HEK293 (cell line): ENCODE measurements around the gene AKAP17A.

Source experiments
- AEBP2 ChIP-seq: fragments of 450-650 bp; formaldehyde crosslinking; IDR thresholded peaks from 2 replicates; pipeline ENCODE4 v1.5.1; 2016; ENCODE audit warnings: missing biosample characterization, missing genetic modification characterization, borderline replicate concordance
- BCL11B ChIP-seq: fragments of 450-650 bp; formaldehyde crosslinking; IDR thresholded peaks from 2 replicates; pipeline ENCODE4 v1.5.1; 2016; ENCODE audit warnings: low read depth, missing biosample characterization, missing genetic modification characterization
- HOXC10 ChIP-seq: sonication (generic); formaldehyde crosslinking; IDR thresholded peaks from 2 replicates; pipeline ENCODE4 v1.8.1; 2023; ENCODE audit warnings: mild to moderate bottlenecking, missing genetic modification reagents
- KLF7 ChIP-seq: fragments of 450-650 bp; formaldehyde crosslinking; IDR thresholded peaks from 2 replicates; pipeline ENCODE4 v1.5.1; 2016; ENCODE audit warnings: missing biosample characterization, missing genetic modification characterization, borderline replicate concordance
- REPIN1 ChIP-seq: fragments of 450-650 bp; formaldehyde crosslinking; IDR thresholded peaks from 2 replicates; pipeline ENCODE4 v1.5.1; 2017; ENCODE audit warnings: missing biosample characterization, missing genetic modification characterization, low read depth
- ZBTB26 ChIP-seq: fragments of 450-650 bp; formaldehyde crosslinking; optimal IDR thresholded peaks from 2 replicates; pipeline ENCODE3; 2016; ENCODE audit warnings: missing biosample characterization, mild to moderate bottlenecking, missing genetic modification characterization
- ZBTB48 ChIP-seq: fragments of 450-650 bp; formaldehyde crosslinking; IDR thresholded peaks from 2 replicates; pipeline ENCODE4 v1.5.1; 2016; ENCODE audit warnings: missing biosample characterization, missing genetic modification characterization
- ZBTB8A ChIP-seq: fragments of 450-650 bp; formaldehyde crosslinking; IDR thresholded peaks from 2 replicates; pipeline ENCODE4 v1.5.1; 2016; ENCODE audit warnings: missing biosample characterization, missing genetic modification characterization
- ZNF10 ChIP-seq: fragments of 450-650 bp; formaldehyde crosslinking; IDR thresholded peaks from 2 replicates; pipeline ENCODE4 v1.5.1; 2017; ENCODE audit warnings: missing biosample characterization, missing genetic modification characterization
- ZNF140 ChIP-seq: fragments of 450-650 bp; formaldehyde crosslinking; IDR thresholded peaks from 2 replicates; pipeline ENCODE4 v1.5.1; 2016; ENCODE audit warnings: missing biosample characterization, missing genetic modification characterization
- ZNF18 ChIP-seq: fragments of 450-650 bp; formaldehyde crosslinking; IDR thresholded peaks from 2 replicates; pipeline ENCODE4 v1.5.1; 2016; ENCODE audit warnings: missing biosample characterization, missing genetic modification characterization
- ZNF19 ChIP-seq: fragments of 450-650 bp; formaldehyde crosslinking; IDR thresholded peaks from 2 replicates; pipeline ENCODE4; 2016; ENCODE audit warnings: missing biosample characterization, missing genetic modification characterization, low read depth
- ZNF266 ChIP-seq: fragments of 450-650 bp; formaldehyde crosslinking; IDR thresholded peaks from 2 replicates; pipeline ENCODE4 v1.5.1; 2016; ENCODE audit warnings: missing biosample characterization, missing genetic modification characterization, low read depth
- ZNF302 ChIP-seq: fragments of 450-650 bp; formaldehyde crosslinking; IDR thresholded peaks from 2 replicates; pipeline ENCODE4 v1.5.1; 2016; ENCODE audit warnings: missing biosample characterization, missing genetic modification characterization, low read depth
- ZNF324 ChIP-seq: fragments of 450-650 bp; formaldehyde crosslinking; IDR thresholded peaks from 2 replicates; pipeline ENCODE4 v1.5.1; 2016; ENCODE audit warnings: missing biosample characterization, missing genetic modification characterization
- ZNF362 ChIP-seq: fragments of 450-650 bp; formaldehyde crosslinking; IDR thresholded peaks from 2 replicates; pipeline ENCODE4 v1.5.1; 2016; ENCODE audit warnings: missing biosample characterization, missing genetic modification characterization
- ZNF449 ChIP-seq: fragments of 450-650 bp; formaldehyde crosslinking; IDR thresholded peaks from 2 replicates; pipeline ENCODE4 v1.5.1; 2017; ENCODE audit warnings: missing biosample characterization, mild to moderate bottlenecking, missing genetic modification characterization, moderate library complexity
- ZNF518A ChIP-seq: fragments of 450-650 bp; formaldehyde crosslinking; conservative IDR thresholded peaks from 2 replicates; pipeline ENCODE4 v1.5.1; 2016; ENCODE audit warnings: low read depth, missing biosample characterization, missing genetic modification characterization
- ZNF530 ChIP-seq: fragments of 450-650 bp; formaldehyde crosslinking; IDR thresholded peaks from 2 replicates; pipeline ENCODE4 v1.5.1; 2016; ENCODE audit warnings: low read depth, missing biosample characterization, missing genetic modification characterization
- ZNF692 ChIP-seq: fragments of 450-650 bp; formaldehyde crosslinking; IDR thresholded peaks from 2 replicates; pipeline ENCODE4 v1.5.1; 2016; ENCODE audit warnings: missing biosample characterization, missing genetic modification characterization
- ZNF792 ChIP-seq: fragments of 450-650 bp; formaldehyde crosslinking; IDR thresholded peaks from 2 replicates; pipeline ENCODE4 v1.5.1; 2016; ENCODE audit warnings: missing biosample characterization, missing genetic modification characterization
- ZNF843 ChIP-seq: fragments of 450-650 bp; formaldehyde crosslinking; IDR thresholded peaks from 2 replicates; pipeline ENCODE4 v1.5.1; 2016; ENCODE audit warnings: missing biosample characterization, missing genetic modification characterization
- ZSCAN23 ChIP-seq: fragments of 450-650 bp; formaldehyde crosslinking; IDR thresholded peaks from 2 replicates; pipeline ENCODE4 v1.5.1; 2016; ENCODE audit warnings: missing biosample characterization, missing genetic modification characterization
- ZXDB ChIP-seq: fragments of 450-650 bp; formaldehyde crosslinking; IDR thresholded peaks from 2 replicates; pipeline ENCODE4 v1.5.1; 2016; ENCODE audit warnings: missing biosample characterization, missing genetic modification characterization

AKAP17A gene

GRCh38 chrX:1582686-1583437 lies 8.5 kb upstream of the AKAP17A start (continued):
- TF ChIP-seq ZNF449 = no peak
- no peak for TF ChIP-seq ZNF140 (tag by site-specific recombination)
- no peak for TF ChIP-seq AEBP2
- no peak for TF ChIP-seq ZNF10 (tag by site-specific recombination)
- no peak for TF ChIP-seq REPIN1 (tag by site-specific recombination)
- TF ChIP-seq ZNF19 (tag by site-specific recombination) = no peak
- no peak for TF ChIP-seq ZNF266
- TF ChIP-seq HOXC10 (CRISPR knock-in tag) = no peak
- no peak for TF ChIP-seq ZNF530
- no peak for TF ChIP-seq KLF7 (tag by site-specific recombination)
- TF ChIP-seq ZBTB48 = no peak
- TF ChIP-seq ZNF843 (tag by site-specific recombination) = peak; percentile 79
- no peak for TF ChIP-seq BCL11B (tag by site-specific recombination)
- no peak for TF ChIP-seq ZSCAN23 (tag by site-specific recombination)
- no peak for TF ChIP-seq ZBTB26
- no peak for TF ChIP-seq ZNF792 (tag by site-specific recombination)
- peak; percentile 43; the same call in 1 of the 2 replicates for TF ChIP-seq ZNF518A (tag by site-specific recombination)
- TF ChIP-seq ZNF362 (tag by site-specific recombination) = no peak
- TF ChIP-seq ZBTB8A (tag by site-specific recombination) = no peak
- TF ChIP-seq ZNF18 (tag by site-specific recombination) = no peak
- TF ChIP-seq ZNF692 = 0 out of 2 replicates have a peak, but pooled peaks have one; percentile 28
- 0 out of 2 replicates have a peak, but pooled peaks have one; percentile 22 for TF ChIP-seq ZXDB
- no peak for TF ChIP-seq ZNF302 (tag by site-specific recombination)
- TF ChIP-seq ZNF324 (tag by site-specific recombination) = peak; percentile 75
